H1 (cell line): ENCODE data around the gene LRRFIP1. TPM values are rescaled to one million over a fixed set of nuclear protein-coding genes. Genes with fewer than 3 reads are reported as not detected.

Experiments
- CTCF ChIA-PET: fragments of 300-600 bp; sonication (Branson Sonifier 250); formaldehyde crosslinking; loops from one replicate; lab custom pipeline; 2021; ENCODE audit not compliant: partially characterized antibody; lab: Charles Lee
- POLR2A ChIA-PET: fragments of 300-600 bp; sonication (Branson Sonifier 250); formaldehyde crosslinking; loops from one replicate; lab custom pipeline; 2021; ENCODE audit warnings: inconsistent platforms; ENCODE audit not compliant: partially characterized antibody; lab: Charles Lee
- DNase-seq, 2 experiments: peaks; one replicate each; pipeline versions ENCODE4 v3.0.0 to v3.0.0-alpha.2; 2010 to 2022; ENCODE audit warnings: low spot score in 2 of 2, low read depth in 1 of 2, mixed read lengths in 1 of 2
- FAIRE-seq: peaks from 2 replicates; lab custom pipeline; 2011; peaks lifted over from hg19 to GRCh38; lab: Jason Lieb, UNC
- H2AFZ ChIP-seq: 2 replicates; pipeline ENCODE4 v1.8.1; 2012; ENCODE audit warnings: low read length, inconsistent platforms
- H2AK5ac ChIP-seq: 2 replicates; pipeline ENCODE4 v1.6.1; 2013; ENCODE audit warnings: low read depth, low read length
- H2BK120ac ChIP-seq: replicated peaks from 2 replicates; pipeline ENCODE3; 2013; ENCODE audit warnings: low read depth, low read length, inconsistent platforms
- H2BK12ac ChIP-seq: 2 replicates; pipeline ENCODE4 v1.6.1; 2013; ENCODE audit warnings: low read depth, low read length
- H2BK15ac ChIP-seq: 2 replicates; pipeline ENCODE4 v1.6.1; 2013; ENCODE audit warnings: low read length
- H2BK20ac ChIP-seq: 2 replicates; pipeline ENCODE4 v1.6.1; 2013; ENCODE audit warnings: low read length
- H2BK5ac ChIP-seq: 2 replicates; pipeline ENCODE4 v1.6.1; 2013; ENCODE audit warnings: low read depth, low read length
- H3K14ac ChIP-seq: 2 replicates; pipeline ENCODE4 v1.6.1; 2013; ENCODE audit warnings: inconsistent platforms; ENCODE audit not compliant: insufficient read length
- H3K18ac ChIP-seq: 2 replicates; pipeline ENCODE4 v1.6.1; 2013; ENCODE audit warnings: low read length; ENCODE audit errors: extremely low read depth
- H3K23ac ChIP-seq: 2 replicates; pipeline ENCODE4 v1.6.1; 2013; ENCODE audit warnings: inconsistent platforms; ENCODE audit not compliant: insufficient read length
- H3K23me2 ChIP-seq: 2 replicates; pipeline ENCODE4 v1.6.1; 2013; ENCODE audit warnings: low read depth, low read length
- H3K27ac ChIP-seq: 2 replicates; pipeline ENCODE4 v1.6.1; 2011; ENCODE audit warnings: low read depth, low read length, inconsistent platforms
- H3K27me3 ChIP-seq, 4 experiments: replicated peaks in 1 of 4; 1 replicate in 1 of 4; 2 replicates in 3 of 4; pipeline versions ENCODE4 v1.6.1 to v1.8.1; 2011 to 2013; ENCODE audit warnings: low read length in 3 of 4, mild to moderate bottlenecking in 3 of 4, inconsistent platforms in 2 of 4, mixed read lengths in 2 of 4, moderate library complexity in 1 of 4; ENCODE audit not compliant: control insufficient read depth in 3 of 4, insufficient read depth in 3 of 4; ENCODE audit errors: extremely low read depth in 1 of 4
- H3K36me3 ChIP-seq, 4 experiments: 2 replicates each; pipeline versions ENCODE4 v1.6.1 to v1.8.1; 2011 to 2013; ENCODE audit warnings: mild to moderate bottlenecking in 4 of 4, low read length in 3 of 4, moderate library complexity in 2 of 4, control low read depth in 1 of 4, inconsistent platforms in 1 of 4; ENCODE audit not compliant: insufficient read depth in 4 of 4, control insufficient read depth in 2 of 4
- H3K4ac ChIP-seq: replicated peaks from 2 replicates; pipeline ENCODE3; 2013; ENCODE audit warnings: low read length, low read depth, mixed read lengths, inconsistent platforms; ENCODE audit not compliant: insufficient read length
- H3K4me1 ChIP-seq, 4 experiments: replicated peaks in 1 of 4; 1 replicate in 1 of 4; 2 replicates in 3 of 4; pipeline versions ENCODE4 v1.6.1 to v1.8.1; 2011 to 2013; ENCODE audit warnings: low read length in 3 of 4, inconsistent platforms in 2 of 4, mixed read lengths in 1 of 4; ENCODE audit not compliant: insufficient read depth in 4 of 4, control insufficient read depth in 3 of 4
- H3K4me2 ChIP-seq, 2 experiments: 2 replicates each; pipeline versions ENCODE4 v1.6.1 to v1.8.1; 2011 to 2013; ENCODE audit warnings: low read depth in 2 of 2, low read length in 2 of 2, control low read depth in 1 of 2, inconsistent platforms in 1 of 2, mild to moderate bottlenecking in 1 of 2; ENCODE audit not compliant: insufficient read depth in 1 of 2
- H3K4me3 ChIP-seq, 4 experiments: fragments of 200-600, 300-600 bp in 1 of 4; sonication (generic), shearing (Covaris generic), sonication (Bioruptor Twin) in 1 of 4; 2 replicates each; pipeline versions ENCODE4 v1.5.1 to v1.8.1; 2011 to 2016; ENCODE audit warnings: low read length in 4 of 4, low read depth in 3 of 4, control low read depth in 2 of 4, inconsistent platforms in 2 of 4, mild to moderate bottlenecking in 2 of 4, mixed read lengths in 1 of 4, moderate library complexity in 1 of 4; ENCODE audit not compliant: insufficient read depth in 2 of 4; ENCODE audit errors: extremely low read depth in 1 of 4
- H3K56ac ChIP-seq: replicated peaks from 2 replicates; pipeline ENCODE3; 2013; ENCODE audit warnings: low read depth, mild to moderate bottlenecking, mixed read lengths, low read length, inconsistent platforms; ENCODE audit not compliant: insufficient read length
- H3K79me1 ChIP-seq: 2 replicates; pipeline ENCODE4 v1.6.1; 2013; ENCODE audit warnings: low read depth, low read length, control low read depth
- H3K79me2 ChIP-seq, 2 experiments: 2 replicates each; pipeline versions ENCODE4 v1.6.1 to v1.8.1; 2012 to 2013; ENCODE audit warnings: low read length in 2 of 2, mild to moderate bottlenecking in 2 of 2, inconsistent platforms in 1 of 2; ENCODE audit not compliant: insufficient read depth in 2 of 2, control insufficient read depth in 1 of 2
- H3K9ac ChIP-seq, 4 experiments: replicated peaks in 1 of 4; 1 replicate in 1 of 4; 2 replicates in 3 of 4; pipeline versions ENCODE4 v1.6.1 to v1.8.1; 2011 to 2013; ENCODE audit warnings: low read depth in 3 of 4, low read length in 3 of 4, control low read depth in 2 of 4, mild to moderate bottlenecking in 2 of 4, moderate library complexity in 2 of 4, inconsistent platforms in 1 of 4; ENCODE audit errors: extremely low read depth in 1 of 4
- H3K9me3 ChIP-seq, 2 experiments: 2 replicates each; pipeline versions ENCODE4 v1.6.1 to v1.8.1; 2012 to 2013; ENCODE audit warnings: mild to moderate bottlenecking in 2 of 2, moderate library complexity in 2 of 2, control low read depth in 1 of 2, inconsistent platforms in 1 of 2, low read depth in 1 of 2, low read length in 1 of 2, mixed read lengths in 1 of 2; ENCODE audit not compliant: insufficient read depth in 2 of 2
- H4K20me1 ChIP-seq, 2 experiments: replicated peaks in 1 of 2; 2 replicates each; pipeline versions ENCODE3 to v1.8.1; 2011 to 2013; ENCODE audit warnings: inconsistent platforms in 2 of 2, low read length in 2 of 2, mild to moderate bottlenecking in 1 of 2; ENCODE audit not compliant: insufficient read depth in 2 of 2, control insufficient read depth in 1 of 2
- H4K5ac ChIP-seq: 2 replicates; pipeline ENCODE4 v1.6.1; 2013; ENCODE audit warnings: low read length, low read depth, mixed read lengths, inconsistent platforms; ENCODE audit not compliant: insufficient read length
- H4K8ac ChIP-seq: 2 replicates; pipeline ENCODE4 v1.8.0; 2013; ENCODE audit warnings: mild to moderate bottlenecking, moderate library complexity, low read length, inconsistent platforms; ENCODE audit not compliant: insufficient read depth; ENCODE audit errors: extremely low read depth
- H4K91ac ChIP-seq: replicated peaks from 2 replicates; pipeline ENCODE3; 2013; ENCODE audit warnings: low read length, mixed read lengths, inconsistent platforms; ENCODE audit not compliant: insufficient read length
- HDAC6 ChIP-seq: IDR thresholded peaks from one replicate; pipeline ENCODE4 v1.7.1; 2012; ENCODE audit warnings: low read depth, mild to moderate bottlenecking, inconsistent platforms, low read length, moderate library complexity
- JUND ChIP-seq: IDR thresholded peaks from 2 replicates; pipeline ENCODE4 v1.6.1; 2011; ENCODE audit warnings: mild to moderate bottlenecking, improper control_type of control experiment, low read length
- SIX5 ChIP-seq: IDR thresholded peaks from 2 replicates; pipeline ENCODE4 v1.6.1; 2011; ENCODE audit warnings: mild to moderate bottlenecking, low read depth, low read length
- SRF ChIP-seq: IDR thresholded peaks from 2 replicates; pipeline ENCODE4 v1.6.1; 2011; ENCODE audit warnings: mild to moderate bottlenecking, low read depth, low read length, moderate library complexity
- TBP ChIP-seq: IDR thresholded peaks from 2 replicates; pipeline ENCODE4 v1.6.1; 2011; ENCODE audit warnings: low read depth, low read length, improper control_type of control experiment
- ZNF274 ChIP-seq: IDR thresholded peaks from 2 replicates; pipeline ENCODE4 v1.7.0; 2012; ENCODE audit warnings: low read length, borderline replicate concordance; ENCODE audit errors: extremely low read depth
- WGBS, 2 experiments: shearing (Covaris generic) in 1 of 2; methylation state at CpG; one replicate each; pipeline versions ENCODE4 v1.1.6 to v1.1.7; 2013 to 2015; ENCODE audit warnings: low lambda C conversion rate in 2 of 2, mixed read lengths in 2 of 2, inconsistent platforms in 1 of 2, low coverage in 1 of 2, missing lambda C conversion rate in 1 of 2; ENCODE audit not compliant: insufficient replicate concordance in 2 of 2, insufficient coverage in 1 of 2, insufficient read length in 1 of 2; ENCODE audit errors: extremely low coverage in 1 of 2, missing lambda C conversion rate in 1 of 2; 5-methylcytosine and 5-hydroxymethylcytosine counted together
- polyA plus RNA-seq, 7 experiments: library from polyadenylated mRNA; depleted of rRNA in 3 of 7; stranded (reverse) in 5 of 7; unstranded in 2 of 7; fragments of >200 nt in 5 of 7; fragments of 200-250 nt in 2 of 7; gene quantifications; 1 replicate in 5 of 7; 2 replicates in 1 of 7; 4 replicates in 1 of 7; pipeline versions ENCODE4 v1.2.1 to v1.2.3, GENCODE V29; 2011 to 2013; ENCODE audit warnings: missing spikeins in 2 of 7, mixed read lengths in 2 of 7
- total RNA-seq: library from RNA; stranded (reverse); fragmentation: NEBNext Ultra II Directional; extraction: Animal tissue kit (Norgen Biotek cat#: 25700); gene quantifications from 2 replicates; pipeline ENCODE4 v1.2.1, GENCODE V29; 2021
- TF ChIP-seq, protein P1 (sequence below): IDR thresholded peaks from 2 replicates; pipeline ENCODE4 v1.6.1; 2012; ENCODE audit warnings: inconsistent platforms

LRRFIP1 gene
- total and polyA plus RNA-seq, 2 of the 8 experiments (the other 6 are each of a cell fraction or from before 2014, with no cell fraction given) = 12.1 to 75.8 TPM

DNA sequence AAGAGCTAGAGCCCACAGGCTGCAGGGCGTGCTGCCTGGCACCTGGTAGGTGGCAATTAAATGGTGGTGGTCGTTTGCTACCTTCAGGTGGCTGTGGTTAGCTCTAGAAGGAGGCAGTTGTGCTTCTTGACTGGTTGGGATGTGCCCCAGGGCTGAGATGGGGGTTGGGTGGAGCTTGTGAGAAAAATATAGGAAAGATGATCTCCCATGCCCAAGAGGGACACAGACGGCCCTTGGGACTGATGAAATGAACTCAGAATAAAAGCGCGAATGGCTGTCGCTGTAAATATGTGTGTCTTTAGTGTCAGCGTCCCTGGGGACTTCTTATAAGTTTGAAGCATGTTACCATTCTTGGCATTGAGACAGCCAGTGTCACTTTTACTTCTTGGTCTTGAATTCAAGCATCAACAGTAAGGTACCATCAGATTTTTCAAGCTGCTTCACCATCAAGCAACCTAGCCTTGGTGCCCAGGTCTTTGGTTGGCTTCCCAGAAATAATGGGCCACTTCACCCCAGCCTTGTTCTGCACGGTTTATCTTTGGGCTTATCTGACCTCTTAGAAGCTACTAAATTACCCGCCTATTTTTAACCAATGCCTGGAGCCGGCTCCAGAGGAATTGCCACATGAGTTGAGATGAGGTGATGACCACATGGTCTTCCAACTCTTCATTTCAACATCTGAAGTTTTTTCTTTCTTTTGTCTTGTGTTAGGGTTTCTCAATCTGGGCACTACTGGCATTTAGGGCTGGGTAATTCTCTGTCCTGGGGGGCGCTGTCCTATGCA lies 11.9 kb downstream of the LRRFIP1 start:
- H3K4ac ChIP-seq = no peak overlapping the region
- no peaks in the 10 kb centered on the region for H3K27me3 ChIP-seq
- no peak overlapping the region for H3K14ac ChIP-seq
- H2AFZ ChIP-seq = no peak overlapping the region
- no peak overlapping the region for H3K23ac ChIP-seq
- H3K18ac ChIP-seq = no peak overlapping the region
- H3K27ac ChIP-seq = no peak overlapping the region
- H3K4me2 ChIP-seq = no peak overlapping the region
- peaks cover 3% of the 10 kb centered on the region in 2 experiments for H4K20me1 ChIP-seq
- H2BK20ac ChIP-seq = no peak overlapping the region
- H2AK5ac ChIP-seq = no peak overlapping the region
- CTCF ChIA-PET = interaction anchor here (0.7 to 4.3 kb wide), 7 partner anchors 23 to 106 kb away, joined by 3 to 16 read pairs (median 4); no protein-coding TSS in a partner anchor
- POLR2A ChIA-PET = interaction anchor here (0.9 to 1.3 kb wide), 3 partner anchors 10 to 12 kb away, joined by 3 to 4 read pairs (median 3); partner anchors contain the start of gene LRRFIP1
- H2BK12ac ChIP-seq = no peak overlapping the region
- FAIRE-seq (no peak), DNase-seq (no peak)
- no peak overlapping the region for H4K91ac ChIP-seq
- no peaks in the 10 kb centered on the region; a peak in 2 of 4 replicates for H3K79me2 ChIP-seq
- H3K36me3 ChIP-seq = peaks cover 0 to 2% (median 0%) of the 10 kb centered on the region in 4 experiments; a peak in 3 of 8 replicates
- no peak overlapping the region for H4K5ac ChIP-seq
- no peak overlapping the region for H3K4me3 ChIP-seq
- H3K23me2 ChIP-seq = no peaks in the 10 kb centered on the region
- H4K8ac ChIP-seq = no peak overlapping the region
- no peaks in the 10 kb centered on the region for H3K4me1 ChIP-seq
- H3K56ac ChIP-seq = no peak overlapping the region
- peaks cover 3% of the 10 kb centered on the region for H3K79me1 ChIP-seq
- no peak overlapping the region for H2BK15ac ChIP-seq
- 92% methylated on average over 11 of the region's 11 CpGs; no CpG with 5 or more reads in 1 of the 2 experiments for WGBS, 2 experiments
- no peak overlapping the region for H2BK5ac ChIP-seq
- no peak overlapping the region for H2BK120ac ChIP-seq
- H3K9me3 ChIP-seq = peaks cover 2 to 7% of the 10 kb centered on the region in 2 experiments; a peak in 3 of 4 replicates
- H3K9ac ChIP-seq = no peak overlapping the region
- TF ChIP-seq SRF (no peak), JUND (no peak), ZNF274 (no peak), HDAC6 (no peak), TBP (no peak), SIX5 (no peak)
- TF ChIP-seq, protein P1, sequence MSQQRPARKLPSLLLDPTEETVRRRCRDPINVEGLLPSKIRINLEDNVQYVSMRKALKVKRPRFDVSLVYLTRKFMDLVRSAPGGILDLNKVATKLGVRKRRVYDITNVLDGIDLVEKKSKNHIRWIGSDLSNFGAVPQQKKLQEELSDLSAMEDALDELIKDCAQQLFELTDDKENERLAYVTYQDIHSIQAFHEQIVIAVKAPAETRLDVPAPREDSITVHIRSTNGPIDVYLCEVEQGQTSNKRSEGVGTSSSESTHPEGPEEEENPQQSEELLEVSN = no peak
